ENCODE results near the gene ACVRL1. TPM values are rescaled to one million over a fixed set of nuclear protein-coding genes. Genes with fewer than 3 reads are reported as not detected.

ACVRL1 gene
- total and polyA plus RNA-seq, 9 donors, result 51.5 to 65.0 (median 54.8) TPM

DNA sequence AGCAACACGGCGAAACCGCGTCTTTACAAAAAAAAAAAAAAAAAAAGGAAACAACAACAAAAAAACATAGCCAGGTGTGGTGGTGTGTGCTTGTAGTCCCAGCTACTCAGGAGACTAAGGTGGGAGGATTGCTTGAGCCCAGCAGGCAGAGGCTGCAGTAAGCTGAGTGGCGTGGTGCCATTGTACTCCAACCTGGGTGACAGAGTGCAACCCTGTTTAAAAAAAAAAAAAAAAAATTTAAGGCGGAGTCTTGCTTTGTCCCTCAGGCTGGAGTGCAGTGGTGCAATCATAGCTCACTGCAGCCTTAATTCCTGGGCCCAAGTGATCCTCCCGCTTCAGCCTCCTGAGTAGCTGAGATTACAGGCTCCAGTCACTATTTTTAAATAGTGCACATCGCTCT is 40.5 kb upstream of the ACVRL1 start:
- peaks cover 47% of the 10 kb centered on the region for H3K4me1 ChIP-seq (ENCODE audit: control insufficient read depth, insufficient read depth, low read length)

DNA sequence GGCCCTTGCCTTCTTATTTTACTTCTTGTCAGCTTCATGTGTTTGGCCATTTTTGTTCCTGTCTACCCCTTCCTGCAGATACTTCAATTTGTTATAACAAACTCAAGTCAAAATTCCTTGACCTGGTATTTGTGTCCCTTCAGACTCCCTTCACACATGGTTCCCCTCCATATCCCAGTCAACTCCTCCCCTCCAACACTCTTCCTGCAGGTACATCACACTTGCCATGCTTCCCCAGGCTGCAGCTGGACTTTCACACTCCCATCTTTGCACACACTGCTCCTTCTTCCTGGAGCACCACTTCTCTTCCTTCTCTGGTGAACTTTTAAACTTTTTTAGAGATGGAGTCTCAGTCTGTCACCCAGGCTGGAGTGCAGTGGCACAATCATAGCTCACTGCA is 39.9 kb upstream of the ACVRL1 start:
- H3K4me3 ChIP-seq (ENCODE audit: low read length), result no peak overlapping the region
- no peak for DNase-seq
- H3K27me3 ChIP-seq (ENCODE audit: control insufficient read depth, insufficient read depth, low read length), result peaks cover 42% of the 10 kb centered on the region
- no peak overlapping the region for H3K27ac ChIP-seq (ENCODE audit: low read length)
- peaks cover 47% of the 10 kb centered on the region for H3K4me1 ChIP-seq (ENCODE audit: control insufficient read depth, insufficient read depth, low read length)
- H3K9me3 ChIP-seq (replicated peaks; ENCODE audit: control insufficient read depth, low read depth, low read length), result no peaks in the 10 kb centered on the region
- no peaks in the 10 kb centered on the region for H3K36me3 ChIP-seq (ENCODE audit: control insufficient read depth, insufficient read depth, low read length)

More for the DNA sequence above, 40.5 kb upstream of the ACVRL1 start:
- Histone ChIP-seq H3K4me3 (ENCODE audit: low read length) (no peak overlapping the region), H3K9me3 (replicated peaks; ENCODE audit: control insufficient read depth, low read depth, low read length) (no peaks in the 10 kb centered on the region), H3K27me3 (ENCODE audit: control insufficient read depth, insufficient read depth, low read length) (peaks cover 42% of the 10 kb centered on the region), H3K27ac (ENCODE audit: low read length) (no peak overlapping the region), H3K36me3 (ENCODE audit: control insufficient read depth, insufficient read depth, low read length) (no peaks in the 10 kb centered on the region)
- 78% methylated on average over 2 of the region's 8 CpGs for WGBS (ENCODE audit: insufficient coverage)
- DNase-seq, result no peak

DNA sequence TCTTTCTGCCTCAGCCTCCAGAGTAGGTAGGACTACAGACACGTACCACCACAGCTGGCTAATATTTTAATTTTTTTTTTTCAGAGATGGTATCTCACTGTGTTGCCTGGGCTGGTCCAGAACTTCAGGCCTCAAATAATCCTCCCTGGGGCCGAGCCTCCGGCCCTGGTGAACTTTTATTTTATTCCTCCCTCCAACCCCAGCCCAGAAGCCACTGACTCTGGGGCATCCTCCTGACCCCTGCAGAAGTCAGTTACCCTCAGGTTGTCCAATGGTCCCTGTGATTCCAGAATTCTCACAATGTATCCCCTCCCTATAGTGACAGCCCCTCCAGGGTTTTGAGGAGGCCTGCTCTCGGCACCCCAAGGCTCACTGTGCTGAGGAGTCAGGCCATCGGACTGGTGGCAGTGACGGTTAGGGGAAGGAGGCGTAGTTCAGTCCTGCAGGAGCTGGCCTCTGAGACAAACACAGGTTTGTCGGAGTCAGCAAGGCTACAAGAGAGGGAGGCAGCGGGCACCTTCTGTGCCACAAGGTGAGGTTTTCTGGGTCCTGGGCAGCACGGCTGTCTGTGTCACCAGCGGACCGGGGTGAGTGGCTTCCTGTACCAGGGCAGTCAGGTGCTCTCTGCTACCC is 39.4 kb upstream of the ACVRL1 start:
- whole genome bisulfite sequencing (ENCODE audit: insufficient coverage), result 93% methylated on average over 11 of the region's 12 CpGs
- Histone ChIP-seq H3K27me3 (ENCODE audit: control insufficient read depth, insufficient read depth, low read length) (peaks cover 42% of the 10 kb centered on the region), H3K27ac (ENCODE audit: low read length) (no peak overlapping the region), H3K9me3 (replicated peaks; ENCODE audit: control insufficient read depth, low read depth, low read length) (no peaks in the 10 kb centered on the region), H3K4me3 (ENCODE audit: low read length) (no peak overlapping the region), H3K36me3 (ENCODE audit: control insufficient read depth, insufficient read depth, low read length) (no peaks in the 10 kb centered on the region), H3K4me1 (ENCODE audit: control insufficient read depth, insufficient read depth, low read length) (peaks cover 47% of the 10 kb centered on the region)
- no peak for DNase-seq

DNA sequence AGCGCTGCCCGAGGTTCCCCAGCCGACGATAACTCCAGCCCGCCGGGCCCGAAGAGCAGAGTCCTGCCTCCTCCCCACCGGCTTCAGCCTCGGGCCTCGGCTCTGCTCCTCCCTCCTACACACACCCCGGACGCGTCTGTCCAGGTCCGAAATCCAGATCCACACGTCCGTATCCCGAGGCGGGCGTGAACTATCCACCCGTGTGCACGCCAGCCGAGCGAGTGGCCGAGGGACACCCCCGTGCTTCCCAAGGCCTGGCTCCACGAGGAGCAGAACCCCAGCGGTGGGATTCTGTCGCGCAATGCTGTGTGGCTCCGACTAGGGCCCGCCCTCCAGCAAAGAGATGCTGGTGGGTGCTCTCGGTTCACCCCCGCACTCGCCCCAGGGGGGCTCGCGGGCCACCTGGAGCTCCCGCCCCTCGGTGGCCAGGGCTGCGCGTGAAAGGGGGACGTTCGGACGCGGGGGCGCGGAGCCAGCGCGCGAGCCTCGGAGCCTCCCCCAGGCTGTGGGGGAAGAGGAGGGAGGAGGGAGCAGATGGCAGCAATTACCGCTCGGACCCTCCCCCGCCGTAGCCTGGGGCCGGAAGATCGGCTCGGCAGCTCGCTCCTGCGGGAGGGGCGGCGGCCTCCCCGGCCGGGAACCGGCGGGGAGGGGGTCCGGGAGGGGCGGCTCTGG is 38.3 kb upstream of the ACVRL1 start:
- H3K36me3 ChIP-seq (ENCODE audit: control insufficient read depth, insufficient read depth, low read length), result no peaks in the 10 kb centered on the region
- peaks cover 40% of the 10 kb centered on the region for H3K27me3 ChIP-seq (ENCODE audit: control insufficient read depth, insufficient read depth, low read length)
- no peaks in the 10 kb centered on the region for H3K9me3 ChIP-seq (replicated peaks; ENCODE audit: control insufficient read depth, low read depth, low read length)
- peak overlapping the region; percentile 35 for H3K27ac ChIP-seq (ENCODE audit: low read length)
- DNase-seq, result peak; percentile 73
- H3K4me1 ChIP-seq (ENCODE audit: control insufficient read depth, insufficient read depth, low read length), result peaks cover 37% of the 10 kb centered on the region
- WGBS (ENCODE audit: insufficient coverage), result 1% methylated on average over 56 of the region's 67 CpGs
- peak overlapping the region; percentile 53 for H3K4me3 ChIP-seq (ENCODE audit: low read length)

DNA sequence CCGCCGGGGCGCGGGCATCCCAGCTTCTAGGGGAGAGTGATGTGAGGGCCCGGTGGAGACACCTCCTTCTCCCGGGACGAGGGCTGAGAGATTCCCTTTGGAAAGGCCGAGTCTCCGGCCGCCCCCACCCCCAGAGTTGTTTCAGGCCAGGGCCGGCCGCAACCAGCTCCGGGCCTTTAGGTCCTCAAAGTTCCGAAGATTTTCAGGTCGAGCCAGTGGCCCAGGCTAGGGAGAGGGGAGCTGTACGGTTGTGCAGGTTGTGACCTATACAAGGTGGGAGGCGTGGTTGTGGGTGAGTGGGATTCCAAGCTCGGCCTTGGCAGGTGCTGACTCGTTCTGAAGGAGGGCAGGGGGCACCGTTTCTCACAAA is 37.8 kb upstream of the ACVRL1 start:
- H3K9me3 ChIP-seq (replicated peaks; ENCODE audit: control insufficient read depth, low read depth, low read length), result no peaks in the 10 kb centered on the region
- H3K4me3 ChIP-seq (ENCODE audit: low read length), result peak overlapping the region; percentile 53
- no peak for DNase-seq
- peak overlapping the region; percentile 23 for H3K27ac ChIP-seq (ENCODE audit: low read length)
- peaks cover 35% of the 10 kb centered on the region for H3K27me3 ChIP-seq (ENCODE audit: control insufficient read depth, insufficient read depth, low read length)
- 14% methylated on average over 18 of the region's 20 CpGs for WGBS (ENCODE audit: insufficient coverage)
- H3K36me3 ChIP-seq (ENCODE audit: control insufficient read depth, insufficient read depth, low read length), result no peaks in the 10 kb centered on the region
- H3K4me1 ChIP-seq (ENCODE audit: control insufficient read depth, insufficient read depth, low read length), result peaks cover 32% of the 10 kb centered on the region

DNA sequence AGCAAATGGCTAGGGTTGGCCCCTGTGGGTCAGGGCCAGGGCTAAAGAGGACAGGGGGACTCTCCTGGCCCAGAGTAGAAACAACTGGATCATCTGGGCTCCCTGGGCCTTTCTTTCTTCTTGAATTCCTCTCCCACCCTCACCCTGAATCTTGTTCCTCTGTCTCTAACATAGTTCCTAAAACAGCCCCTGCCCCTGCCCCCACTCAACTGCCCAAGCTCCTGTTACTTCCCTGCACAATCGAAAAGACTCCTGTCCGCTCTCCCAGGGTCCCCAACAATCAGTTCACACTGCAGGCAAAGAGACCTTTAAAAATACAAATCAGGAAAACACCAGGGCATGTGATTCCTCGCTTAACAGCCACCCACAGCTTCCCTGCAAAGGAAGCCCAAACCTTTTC is 37.4 kb upstream of the ACVRL1 start:
- Histone ChIP-seq H3K4me1 (ENCODE audit: control insufficient read depth, insufficient read depth, low read length) (peaks cover 28% of the 10 kb centered on the region), H3K27me3 (ENCODE audit: control insufficient read depth, insufficient read depth, low read length) (peaks cover 30% of the 10 kb centered on the region), H3K36me3 (ENCODE audit: control insufficient read depth, insufficient read depth, low read length) (no peaks in the 10 kb centered on the region), H3K27ac (ENCODE audit: low read length) (peak overlapping the region; percentile 23), H3K9me3 (replicated peaks; ENCODE audit: control insufficient read depth, low read depth, low read length) (no peaks in the 10 kb centered on the region), H3K4me3 (ENCODE audit: low read length) (no peak overlapping the region)
- no peak for DNase-seq
- 48% methylated on average over 3 of the region's 3 CpGs for WGBS (ENCODE audit: insufficient coverage)

DNA sequence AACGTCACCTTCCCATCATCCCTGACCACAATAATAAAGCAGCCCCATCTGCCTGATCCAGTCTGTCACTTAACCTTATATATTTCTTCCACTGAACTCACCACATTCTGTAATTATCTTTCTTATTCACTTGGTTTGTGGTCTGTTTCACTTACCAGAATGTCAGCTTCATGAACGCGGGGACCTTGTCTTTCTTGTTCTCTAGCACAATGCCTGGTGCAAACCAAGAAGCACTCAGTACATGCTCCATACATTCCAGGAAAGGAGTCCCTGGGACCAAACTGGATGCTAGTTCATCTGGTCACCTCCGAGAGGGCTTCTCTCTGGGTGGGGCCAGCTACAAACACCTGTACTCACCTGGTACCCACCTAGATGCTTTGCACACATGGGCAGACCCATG is 36.8 kb upstream of the ACVRL1 start:
- Histone ChIP-seq H3K4me1 (ENCODE audit: control insufficient read depth, insufficient read depth, low read length) (peaks cover 22% of the 10 kb centered on the region), H3K4me3 (ENCODE audit: low read length) (no peak overlapping the region), H3K36me3 (ENCODE audit: control insufficient read depth, insufficient read depth, low read length) (no peaks in the 10 kb centered on the region), H3K9me3 (replicated peaks; ENCODE audit: control insufficient read depth, low read depth, low read length) (no peaks in the 10 kb centered on the region), H3K27ac (ENCODE audit: low read length) (peak overlapping the region; percentile 23), H3K27me3 (ENCODE audit: control insufficient read depth, insufficient read depth, low read length) (peaks cover 29% of the 10 kb centered on the region)
- 57% methylated on average over 4 of the region's 4 CpGs for WGBS (ENCODE audit: insufficient coverage)
- DNase-seq, result no peak

DNA sequence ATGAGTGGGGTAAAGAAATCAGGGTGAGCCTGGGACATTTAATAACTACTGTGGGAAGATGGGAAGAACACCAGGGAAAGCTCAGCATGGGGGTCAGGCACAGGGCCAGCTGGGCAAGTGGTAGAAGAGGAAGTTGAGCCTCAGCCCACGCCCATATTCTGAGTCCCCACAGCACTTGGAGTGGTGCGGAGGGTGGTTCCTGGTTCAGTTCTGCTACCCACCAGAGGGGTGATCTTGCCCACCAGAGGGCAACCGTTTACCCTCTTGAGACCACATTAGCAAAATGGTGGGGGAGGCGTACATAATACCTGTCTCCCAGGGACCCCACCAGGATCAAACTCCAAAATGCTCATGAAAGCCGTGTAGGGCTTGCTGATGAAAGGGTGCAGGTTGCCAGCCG is 36.2 kb upstream of the ACVRL1 start:
- DNase-seq, result no peak
- Histone ChIP-seq H3K9me3 (replicated peaks; ENCODE audit: control insufficient read depth, low read depth, low read length) (no peaks in the 10 kb centered on the region), H3K4me1 (ENCODE audit: control insufficient read depth, insufficient read depth, low read length) (peaks cover 17% of the 10 kb centered on the region), H3K27ac (ENCODE audit: low read length) (no peak overlapping the region), H3K27me3 (ENCODE audit: control insufficient read depth, insufficient read depth, low read length) (peaks cover 29% of the 10 kb centered on the region), H3K4me3 (ENCODE audit: low read length) (no peak overlapping the region), H3K36me3 (ENCODE audit: control insufficient read depth, insufficient read depth, low read length) (no peaks in the 10 kb centered on the region)
- WGBS (ENCODE audit: insufficient coverage), result 73% methylated on average over 3 of the region's 6 CpGs

DNA sequence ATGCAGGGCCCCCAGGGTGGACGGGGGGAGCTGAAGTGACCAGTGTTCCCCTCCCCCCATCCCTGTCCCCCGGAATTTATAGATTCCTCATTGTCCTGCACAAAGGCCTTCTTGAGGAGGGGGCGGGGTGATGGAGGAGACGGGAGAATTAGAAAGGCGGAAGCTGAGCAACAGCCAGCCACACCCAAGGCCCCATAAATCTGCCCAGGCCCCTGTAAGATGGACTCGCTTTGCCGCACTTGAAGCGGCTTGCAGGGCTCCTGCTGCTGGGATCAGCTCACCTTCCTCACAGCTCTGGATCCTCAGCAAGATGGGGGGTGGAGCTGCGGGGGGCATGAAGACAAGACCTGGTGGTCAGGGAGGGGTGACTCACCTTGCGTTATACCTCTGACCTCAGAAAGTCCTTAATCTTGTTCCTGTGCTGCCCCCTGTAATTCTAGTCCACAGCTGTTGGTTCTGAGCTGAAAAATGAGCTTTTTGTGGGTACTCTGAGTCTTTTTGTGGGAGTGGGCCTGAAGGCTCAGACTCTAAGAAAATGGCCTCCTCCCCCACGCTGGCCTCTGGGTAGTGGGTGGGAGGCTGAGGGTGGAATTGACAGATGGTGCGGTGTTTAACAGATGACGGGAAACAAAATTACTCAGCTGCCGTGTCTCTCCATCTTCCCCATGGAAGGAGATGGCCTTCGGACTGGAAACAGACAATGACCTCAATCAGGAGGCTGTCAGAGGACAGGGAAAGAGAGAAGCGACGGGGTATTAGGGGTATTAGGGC is 35.2 kb upstream of the ACVRL1 start:
- Histone ChIP-seq H3K4me3 (ENCODE audit: low read length) (no peak overlapping the region), H3K4me1 (ENCODE audit: control insufficient read depth, insufficient read depth, low read length) (peaks cover 17% of the 10 kb centered on the region), H3K27me3 (ENCODE audit: control insufficient read depth, insufficient read depth, low read length) (peaks cover 29% of the 10 kb centered on the region), H3K36me3 (ENCODE audit: control insufficient read depth, insufficient read depth, low read length) (no peaks in the 10 kb centered on the region), H3K9me3 (replicated peaks; ENCODE audit: control insufficient read depth, low read depth, low read length) (no peaks in the 10 kb centered on the region), H3K27ac (ENCODE audit: low read length) (no peak overlapping the region)
- DNase-seq, result no peak
- WGBS (ENCODE audit: insufficient coverage), result no CpG with 5 or more reads among the region's 17 CpGs

DNA sequence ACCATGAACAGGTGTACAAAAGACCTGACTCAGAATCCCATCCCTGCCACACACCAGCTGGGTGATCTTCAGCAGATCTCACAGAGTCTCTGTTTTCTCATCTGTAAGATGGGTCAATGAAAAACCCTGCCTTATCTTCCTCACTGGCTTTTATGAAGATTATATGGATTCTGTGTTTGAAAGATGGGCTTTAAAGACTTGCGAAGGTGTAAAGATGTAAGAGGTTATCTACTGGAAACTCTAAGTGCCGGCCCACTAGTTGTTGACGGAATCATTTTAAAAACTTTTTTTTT is 34.7 kb upstream of the ACVRL1 start:
- Histone ChIP-seq H3K9me3 (replicated peaks; ENCODE audit: control insufficient read depth, low read depth, low read length) (no peaks in the 10 kb centered on the region), H3K36me3 (ENCODE audit: control insufficient read depth, insufficient read depth, low read length) (no peaks in the 10 kb centered on the region), H3K4me3 (ENCODE audit: low read length) (no peak overlapping the region), H3K4me1 (ENCODE audit: control insufficient read depth, insufficient read depth, low read length) (peaks cover 17% of the 10 kb centered on the region), H3K27me3 (ENCODE audit: control insufficient read depth, insufficient read depth, low read length) (peaks cover 29% of the 10 kb centered on the region), H3K27ac (ENCODE audit: low read length) (no peak overlapping the region)
- no peak for DNase-seq
- WGBS (ENCODE audit: insufficient coverage), result no CpG with 5 or more reads among the region's 3 CpGs
